ENCODE data around the gene CACNB2. TPM values are rescaled to one million over a fixed set of nuclear protein-coding genes. Genes with fewer than 3 reads are reported as not detected.

CACNB2 gene
- total RNA-seq, 4 donors from 2014 or later: 11.6 to 13.8 (median 12.1) TPM

- no peaks in the 10 kb centered on the region for H3K4me1 ChIP-seq
- no peaks in the 10 kb centered on the region for H3K36me3 ChIP-seq
- H3K9me3 ChIP-seq: no peaks in the 10 kb centered on the region
- H3K27me3 ChIP-seq: no peaks in the 10 kb centered on the region
- no peak overlapping the region for H3K4me3 ChIP-seq
- no peak overlapping the region for H3K27ac ChIP-seq
- DNase-seq (ENCODE audit: low spot score in 2 of 2): no peak
- 94% methylated on average over 3 of the region's 3 CpGs for WGBS
- TF ChIP-seq EP300 (IDR thresholded peaks at IDR 0.05) (no peak), POLR2AphosphoS5 (IDR thresholded peaks at IDR 0.05) (no peak), POLR2A (IDR thresholded peaks at IDR 0.05) (no peak), CTCF (IDR thresholded peaks at IDR 0.05) (no peak)
Measured at GRCh38 chr10:18345308-18345707, 205.1 kb downstream of the CACNB2 start.

- WGBS: 79% methylated on average over 6 of the region's 6 CpGs
- no peak for DNase-seq (ENCODE audit: low spot score in 2 of 2)
Measured at GRCh38 chr10:18350340-18350739, 210.1 kb downstream of the CACNB2 start.

GRCh38 chr10:18351421-18351820 is 211.2 kb downstream of the CACNB2 start:
- Histone ChIP-seq H3K4me3 (no peak overlapping the region), H3K27ac (no peak overlapping the region), H3K9me3 (no peaks in the 10 kb centered on the region), H3K27me3 (no peaks in the 10 kb centered on the region), H3K36me3 (no peaks in the 10 kb centered on the region), H3K4me1 (no peaks in the 10 kb centered on the region)
- TF ChIP-seq POLR2AphosphoS5 (IDR thresholded peaks at IDR 0.05): no peak
- no peak for TF ChIP-seq CTCF (IDR thresholded peaks at IDR 0.05)
- no peak for TF ChIP-seq POLR2A (IDR thresholded peaks at IDR 0.05)
- no peak for TF ChIP-seq EP300 (IDR thresholded peaks at IDR 0.05)
- DNase-seq (ENCODE audit: low spot score in 2 of 2): no peak
- 57% methylated on average over 2 of the region's 2 CpGs for WGBS

More at GRCh38 chr10:18350340-18350739, 210.1 kb downstream of the CACNB2 start:
- Histone ChIP-seq H3K9me3 (no peaks in the 10 kb centered on the region), H3K36me3 (no peaks in the 10 kb centered on the region), H3K27me3 (no peaks in the 10 kb centered on the region), H3K4me3 (no peak overlapping the region), H3K27ac (no peak overlapping the region), H3K4me1 (no peaks in the 10 kb centered on the region)
- TF ChIP-seq POLR2A (IDR thresholded peaks at IDR 0.05): no peak
- no peak for TF ChIP-seq POLR2AphosphoS5 (IDR thresholded peaks at IDR 0.05)
- TF ChIP-seq EP300 (IDR thresholded peaks at IDR 0.05): no peak
- TF ChIP-seq CTCF (IDR thresholded peaks at IDR 0.05): no peak

GRCh38 chr10:18352175-18352574 is 212.0 kb downstream of the CACNB2 start:
- no peaks in the 10 kb centered on the region for H3K4me1 ChIP-seq
- no peak overlapping the region for H3K27ac ChIP-seq
- H3K9me3 ChIP-seq: no peaks in the 10 kb centered on the region
- no peaks in the 10 kb centered on the region for H3K36me3 ChIP-seq
- H3K4me3 ChIP-seq: no peak overlapping the region
- WGBS: 100% methylated on average over 3 of the region's 3 CpGs
- no peaks in the 10 kb centered on the region for H3K27me3 ChIP-seq
- no peak for TF ChIP-seq POLR2A (IDR thresholded peaks at IDR 0.05)
- no peak for DNase-seq (ENCODE audit: low spot score in 2 of 2)

- H3K27ac ChIP-seq: no peak overlapping the region
Measured at GRCh38 chr10:18359812-18360211, 219.6 kb downstream of the CACNB2 start.

More at GRCh38 chr10:18359812-18360211, 219.6 kb downstream of the CACNB2 start:
- no peak for DNase-seq (ENCODE audit: low spot score in 2 of 2)
- no peak overlapping the region for H3K4me3 ChIP-seq
- H3K9me3 ChIP-seq: no peaks in the 10 kb centered on the region
- 74% methylated on average over 5 of the region's 5 CpGs for WGBS
- no peaks in the 10 kb centered on the region for H3K36me3 ChIP-seq
- no peaks in the 10 kb centered on the region for H3K4me1 ChIP-seq
- no peaks in the 10 kb centered on the region for H3K27me3 ChIP-seq
- TF ChIP-seq EP300 (IDR thresholded peaks at IDR 0.05) (no peak), CTCF (IDR thresholded peaks at IDR 0.05) (no peak), POLR2A (IDR thresholded peaks at IDR 0.05) (no peak), POLR2AphosphoS5 (IDR thresholded peaks at IDR 0.05) (no peak)
